Upper lobe of right lung (tissue), 1 donor: ENCODE data around the gene PALD1. TPM values are rescaled to one million over a fixed set of nuclear protein-coding genes. Genes with fewer than 3 reads are reported as not detected.

Experiments used
- ATAC-seq: fragments of 200-7000 bp; cut with Tn5 transposase; one replicate; pipeline ENCODE4 v1.9.1; 2020; ENCODE audit warnings: mild to moderate bottlenecking, moderate library complexity
- DNase-seq: peaks from one replicate; pipeline ENCODE4 v3.0.0-alpha.2; 2020
- H3K27ac ChIP-seq: fragments of 200-600 bp; one replicate; pipeline ENCODE4 v1.8.0; 2022
- H3K27me3 ChIP-seq: fragments of 200-600 bp; one replicate; pipeline ENCODE4 v1.8.0; 2022; ENCODE audit warnings: mild to moderate bottlenecking
- H3K36me3 ChIP-seq: fragments of 200-600 bp; one replicate; pipeline ENCODE4 v1.8.0; 2022
- H3K4me1 ChIP-seq: fragments of 200-600 bp; one replicate; pipeline ENCODE4 v1.8.0; 2022
- H3K4me3 ChIP-seq: fragments of 200-600 bp; one replicate; pipeline ENCODE4 v1.8.0; 2022; ENCODE audit warnings: mild to moderate bottlenecking
- H3K9me3 ChIP-seq: fragments of 200-600 bp; one replicate; pipeline ENCODE4 v1.8.0; 2022
- intact Hi-C: fragments of 100-400 bp; cut with DNase I; formaldehyde crosslinking; loops from one replicate; pipeline ENCODE4 v1.11.0; 2022
- total RNA-seq: library from RNA; stranded (reverse); fragmentation: NEBNext Ultra II Directional; extraction: Animal tissue kit (Norgen Biotek cat#: 25700); gene quantifications from one replicate; pipeline ENCODE4 v1.2.1, GENCODE V29; 2021
- TF ChIP-seq, protein P1 (sequence below): fragments of 200-600 bp; IDR thresholded peaks from one replicate; pipeline ENCODE4 v1.8.0; 2022; ENCODE audit warnings: antibody characterized with exemption
- donor health status: DM: no; HTN: yes; CAD: no; lungs with severe emphysema.

The PALD1 gene
- total RNA-seq, 1 donor from 2014 or later, result 27.0 TPM

GRCh38 chr10:70532554-70533188, 54.1 kb downstream of the PALD1 start:
- no peaks in the 10 kb centered on the region for H3K9me3 ChIP-seq
- DNase-seq, result no peak
- H3K4me1 ChIP-seq, result no peaks in the 10 kb centered on the region
- H3K36me3 ChIP-seq, result no peaks in the 10 kb centered on the region
- ATAC-seq, result no peak
- TF ChIP-seq, protein P1, sequence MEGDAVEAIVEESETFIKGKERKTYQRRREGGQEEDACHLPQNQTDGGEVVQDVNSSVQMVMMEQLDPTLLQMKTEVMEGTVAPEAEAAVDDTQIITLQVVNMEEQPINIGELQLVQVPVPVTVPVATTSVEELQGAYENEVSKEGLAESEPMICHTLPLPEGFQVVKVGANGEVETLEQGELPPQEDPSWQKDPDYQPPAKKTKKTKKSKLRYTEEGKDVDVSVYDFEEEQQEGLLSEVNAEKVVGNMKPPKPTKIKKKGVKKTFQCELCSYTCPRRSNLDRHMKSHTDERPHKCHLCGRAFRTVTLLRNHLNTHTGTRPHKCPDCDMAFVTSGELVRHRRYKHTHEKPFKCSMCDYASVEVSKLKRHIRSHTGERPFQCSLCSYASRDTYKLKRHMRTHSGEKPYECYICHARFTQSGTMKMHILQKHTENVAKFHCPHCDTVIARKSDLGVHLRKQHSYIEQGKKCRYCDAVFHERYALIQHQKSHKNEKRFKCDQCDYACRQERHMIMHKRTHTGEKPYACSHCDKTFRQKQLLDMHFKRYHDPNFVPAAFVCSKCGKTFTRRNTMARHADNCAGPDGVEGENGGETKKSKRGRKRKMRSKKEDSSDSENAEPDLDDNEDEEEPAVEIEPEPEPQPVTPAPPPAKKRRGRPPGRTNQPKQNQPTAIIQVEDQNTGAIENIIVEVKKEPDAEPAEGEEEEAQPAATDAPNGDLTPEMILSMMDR, result no peak
- intact Hi-C loops, result no loop called here
- H3K27me3 ChIP-seq, result no peaks in the 10 kb centered on the region
- no peak overlapping the region for H3K27ac ChIP-seq
- no peak overlapping the region for H3K4me3 ChIP-seq

DNA sequence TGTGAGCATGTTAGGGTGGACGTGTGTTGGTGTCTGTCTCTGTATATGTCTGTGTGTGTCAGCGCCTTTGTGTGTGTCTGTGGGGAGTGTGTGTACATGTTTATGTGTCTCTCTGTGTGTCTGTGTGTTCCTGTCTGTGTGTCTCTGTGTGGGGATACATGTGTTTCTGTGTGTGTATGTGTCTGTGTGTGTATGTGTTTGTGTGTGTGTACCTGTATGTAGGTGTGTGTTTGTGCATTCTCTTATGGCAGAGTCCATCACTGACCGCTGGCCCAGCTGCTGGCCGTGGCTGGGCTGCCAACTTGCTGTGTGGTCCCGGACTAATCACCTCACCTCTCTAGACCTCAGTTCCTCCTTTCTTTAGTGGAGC, 54.6 kb downstream of the PALD1 start:
- no peak for ATAC-seq
- no peaks in the 10 kb centered on the region for H3K36me3 ChIP-seq
- intact Hi-C loops, result no loop called here

DNA sequence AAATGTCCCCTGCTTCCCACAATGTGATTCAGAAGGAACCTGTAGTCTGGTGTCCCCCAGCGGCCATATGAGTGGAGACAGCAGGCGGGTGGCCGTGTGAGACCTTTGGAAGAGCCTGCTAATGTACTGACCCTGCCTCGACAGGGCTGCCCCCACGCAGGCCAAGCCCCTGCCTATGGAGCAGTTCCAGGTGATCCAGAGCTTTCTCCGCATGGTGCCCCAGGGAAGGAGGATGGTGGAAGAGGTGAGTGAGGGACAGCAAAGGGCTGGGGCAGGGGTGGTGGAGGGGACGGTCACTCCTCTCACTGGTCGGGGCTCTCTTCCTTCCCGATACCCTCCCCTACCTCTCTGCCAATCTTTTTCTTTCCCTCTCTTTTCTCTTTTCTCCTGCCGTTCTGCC, 55.7 kb downstream of the PALD1 start:
- Histone ChIP-seq H3K9me3 (no peaks in the 10 kb centered on the region), H3K27ac (no peak overlapping the region), H3K4me3 (no peak overlapping the region), H3K4me1 (no peaks in the 10 kb centered on the region), H3K27me3 (no peaks in the 10 kb centered on the region), H3K36me3 (no peaks in the 10 kb centered on the region)
- intact Hi-C loops, result no loop called here
- DNase-seq (no peak), ATAC-seq (no peak)
- TF ChIP-seq, protein P1, result no peak

More for the DNA sequence above, 54.6 kb downstream of the PALD1 start:
- TF ChIP-seq, protein P1, result no peak
- H3K4me1 ChIP-seq, result no peaks in the 10 kb centered on the region
- H3K9me3 ChIP-seq, result no peaks in the 10 kb centered on the region
- no peak for DNase-seq
- no peak overlapping the region for H3K27ac ChIP-seq
- H3K27me3 ChIP-seq, result no peaks in the 10 kb centered on the region
- H3K4me3 ChIP-seq, result no peak overlapping the region

- intact Hi-C loops, result loop anchor here (5.0 kb wide), 1 partner anchor 73 kb away; no protein-coding TSS in a partner anchor
- Histone ChIP-seq H3K4me1 (no peaks in the 10 kb centered on the region), H3K27me3 (no peaks in the 10 kb centered on the region), H3K4me3 (no peak overlapping the region), H3K36me3 (no peaks in the 10 kb centered on the region), H3K27ac (no peak overlapping the region), H3K9me3 (no peaks in the 10 kb centered on the region)
- no peak for ATAC-seq
- no peak for DNase-seq
- TF ChIP-seq, protein P1, result no peak
These were observed 56.4 kb downstream of the PALD1 start for GRCh38 chr10:70535001-70535400.

- no peak overlapping the region for H3K4me3 ChIP-seq
- no peak overlapping the region for H3K27ac ChIP-seq
- no peaks in the 10 kb centered on the region for H3K9me3 ChIP-seq
- ATAC-seq, result no peak
- no peak for DNase-seq
- no peaks in the 10 kb centered on the region for H3K4me1 ChIP-seq
- no peaks in the 10 kb centered on the region for H3K36me3 ChIP-seq
- no peaks in the 10 kb centered on the region for H3K27me3 ChIP-seq
- intact Hi-C loops, result loop anchor here (5.0 kb wide), 1 partner anchor 73 kb away; no protein-coding TSS in a partner anchor
- TF ChIP-seq, protein P1, result no peak
These were observed 56.9 kb downstream of the PALD1 start for GRCh38 chr10:70535451-70535850.
